ENCODE results near the gene TATDN2.
"Not testable (repeated sequence)": the region's sequence is repeated elsewhere in the genome, so short reads cannot be mapped to it uniquely, and the experiment has no call there.

The TATDN2 gene

GRCh38 chr3:10238345-10239183 lies 9.7 kb upstream of the TATDN2 start:
- DNase-seq, result peak; percentile 82

GRCh38 chr3:10240799-10241198 lies 7.5 kb upstream of the TATDN2 start:
- no peak for DNase-seq

- peak; percentile 80 for DNase-seq
Observed at GRCh38 chr3:10242182-10243065, 5.8 kb upstream of the TATDN2 start.

- DNase-seq, result no peak
Observed at GRCh38 chr3:10244009-10244408, 4.2 kb upstream of the TATDN2 start.

- DNase-seq, result no peak
Observed at GRCh38 chr3:10245081-10245712, 3.1 kb upstream of the TATDN2 start.

- no peak for DNase-seq
Observed at GRCh38 chr3:10247679-10248183, 528 bp upstream of the TATDN2 start.

GRCh38 chr3:10248984-10249748 lies 907 bp downstream of the TATDN2 start:
- DNase-seq, result peak; percentile 50

GRCh38 chr3:10249833-10250232 lies 1.6 kb downstream of the TATDN2 start:
- DNase-seq, result peak; percentile 24

- no peak for DNase-seq
Observed at GRCh38 chr3:10251006-10251405, 2.7 kb downstream of the TATDN2 start.

GRCh38 chr3:10253731-10254130 lies 5.5 kb downstream of the TATDN2 start:
- no peak for DNase-seq

GRCh38 chr3:10255835-10256234 lies 7.6 kb downstream of the TATDN2 start:
- no peak for DNase-seq

GRCh38 chr3:10259036-10259435 lies 10.8 kb downstream of the TATDN2 start:
- no peak for DNase-seq

GRCh38 chr3:10259798-10260197 lies 11.5 kb downstream of the TATDN2 start:
- no peak for DNase-seq

- no peak for DNase-seq
Observed at GRCh38 chr3:10260211-10260701, 12.0 kb downstream of the TATDN2 start.

GRCh38 chr3:10262027-10262426 lies 13.8 kb downstream of the TATDN2 start:
- no peak for DNase-seq

GRCh38 chr3:10263646-10264363 lies 15.5 kb downstream of the TATDN2 start:
- peak; percentile 71 for DNase-seq

GRCh38 chr3:10265833-10266232 lies 17.6 kb downstream of the TATDN2 start:
- no peak for DNase-seq

GRCh38 chr3:10266936-10267335 lies 18.7 kb downstream of the TATDN2 start:
- DNase-seq, result not testable (repeated sequence)

- no peak for DNase-seq
Observed at GRCh38 chr3:10268116-10268515, 19.9 kb downstream of the TATDN2 start.

GRCh38 chr3:10268930-10269329 lies 20.7 kb downstream of the TATDN2 start:
- DNase-seq, result no peak

GRCh38 chr3:10269443-10269842 lies 21.2 kb downstream of the TATDN2 start:
- DNase-seq, result no peak

Data from CD4-positive, alpha-beta T cell treated with Interleukin-4 for 4 hours (primary cell).